Measurements from ENCODE around the gene DCAF11.
A peak's percentile ranks its signal among the peaks of the same experiment; 100 is the strongest.

DCAF11 gene

GRCh38 chr14:24136684-24137528 is 22.3 kb downstream of the DCAF11 start:
- H3K4me3 ChIP-seq (ENCODE audit: low read length): peak overlapping the region; percentile 75
- no peak for TF ChIP-seq CTCF (conservative IDR thresholded peaks at IDR 0.05; ENCODE audit: low read depth, low read length)
- no peak for DNase-seq (ENCODE audit: low read depth)

GRCh38 chr14:24137529-24138395 is 23.2 kb downstream of the DCAF11 start:
- no peak overlapping the region for H3K4me3 ChIP-seq (ENCODE audit: low read length)
- DNase-seq (ENCODE audit: low read depth): no peak
- no peak for TF ChIP-seq CTCF (conservative IDR thresholded peaks at IDR 0.05; ENCODE audit: low read depth, low read length)

GRCh38 chr14:24138396-24139271 is 24.1 kb downstream of the DCAF11 start:
- TF ChIP-seq CTCF (conservative IDR thresholded peaks at IDR 0.05; ENCODE audit: low read depth, low read length): no peak
- H3K4me3 ChIP-seq (ENCODE audit: low read length): no peak overlapping the region
- no peak for DNase-seq (ENCODE audit: low read depth)

GRCh38 chr14:24139272-24139934 is 24.8 kb downstream of the DCAF11 start:
- no peak for DNase-seq (ENCODE audit: low read depth)
- TF ChIP-seq CTCF (conservative IDR thresholded peaks at IDR 0.05; ENCODE audit: low read depth, low read length): no peak

GRCh38 chr14:24141097-24141880 is 26.7 kb downstream of the DCAF11 start, which contains the start of gene EMC9:
TSS of gene EMC9 (minus strand) at chr14:24141591. CDS start at chr14:24141304, 287 bp downstream.
- DNase-seq (ENCODE audit: low read depth): peak; percentile 98
- peak within 1 kb of the TSS; percentile 96 for H3K4me3 ChIP-seq (ENCODE audit: low read length)
- peak; percentile 19 for TF ChIP-seq CTCF (conservative IDR thresholded peaks at IDR 0.05; ENCODE audit: low read depth, low read length)

More at GRCh38 chr14:24139272-24139934, 24.8 kb downstream of the DCAF11 start:
- H3K4me3 ChIP-seq (ENCODE audit: low read length): peak overlapping the region; percentile 96
